ENCODE results near the gene ACY1.

- TF ChIP-seq, protein P1, sequence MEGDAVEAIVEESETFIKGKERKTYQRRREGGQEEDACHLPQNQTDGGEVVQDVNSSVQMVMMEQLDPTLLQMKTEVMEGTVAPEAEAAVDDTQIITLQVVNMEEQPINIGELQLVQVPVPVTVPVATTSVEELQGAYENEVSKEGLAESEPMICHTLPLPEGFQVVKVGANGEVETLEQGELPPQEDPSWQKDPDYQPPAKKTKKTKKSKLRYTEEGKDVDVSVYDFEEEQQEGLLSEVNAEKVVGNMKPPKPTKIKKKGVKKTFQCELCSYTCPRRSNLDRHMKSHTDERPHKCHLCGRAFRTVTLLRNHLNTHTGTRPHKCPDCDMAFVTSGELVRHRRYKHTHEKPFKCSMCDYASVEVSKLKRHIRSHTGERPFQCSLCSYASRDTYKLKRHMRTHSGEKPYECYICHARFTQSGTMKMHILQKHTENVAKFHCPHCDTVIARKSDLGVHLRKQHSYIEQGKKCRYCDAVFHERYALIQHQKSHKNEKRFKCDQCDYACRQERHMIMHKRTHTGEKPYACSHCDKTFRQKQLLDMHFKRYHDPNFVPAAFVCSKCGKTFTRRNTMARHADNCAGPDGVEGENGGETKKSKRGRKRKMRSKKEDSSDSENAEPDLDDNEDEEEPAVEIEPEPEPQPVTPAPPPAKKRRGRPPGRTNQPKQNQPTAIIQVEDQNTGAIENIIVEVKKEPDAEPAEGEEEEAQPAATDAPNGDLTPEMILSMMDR (IDR thresholded peaks at IDR 0.05; ENCODE audit: low read length), result no peak
- no peak for TF ChIP-seq EZH2 (optimal IDR thresholded peaks at IDR 0.05; ENCODE audit: low read depth, low read length)
Observed at GRCh38 chr3:51960386-51960785, 22.9 kb upstream of the ACY1 start.

Measured in MM.1S (cell line).